SU-DHL-6 (cell line): ENCODE data around the gene PROX1.

Experiments used
- H2AFZ ChIP-seq: fragments of 200-600 bp; sonication (generic); 2 replicates; pipeline ENCODE4 v1.6.1; 2014; ENCODE audit warnings: low read depth, mild to moderate bottlenecking, moderate library complexity, mixed read lengths, antibody characterized with exemption, low read length; ENCODE audit not compliant: severe bottlenecking
- H3F3A ChIP-seq: fragments of 200-600 bp; shearing (Covaris generic); 2 replicates; pipeline ENCODE4 v1.6.0; 2016; ENCODE audit warnings: antibody characterized with exemption, mild to moderate bottlenecking; ENCODE audit not compliant: insufficient read depth
- H3K27ac ChIP-seq: fragments of 200-600 bp; sonication (generic); 2 replicates; pipeline ENCODE4 v1.5.1; 2016; ENCODE audit warnings: low read depth, mild to moderate bottlenecking, low read length, moderate library complexity, mixed read lengths
- H3K27me3 ChIP-seq: fragments of 200-600 bp; sonication (generic), shearing (Covaris generic); 2 replicates; pipeline ENCODE4 v1.6.0; 2014; ENCODE audit warnings: mild to moderate bottlenecking, low read length
- H3K36me3 ChIP-seq: fragments of 200-600 bp; sonication (generic); 2 replicates; pipeline ENCODE4 v1.6.1; 2014; ENCODE audit warnings: mild to moderate bottlenecking, low read length, mixed read lengths
- H3K4me2 ChIP-seq: fragments of 300-600, 200-600 bp; shearing (Covaris generic), sonication (generic); 2 replicates; pipeline ENCODE4 v1.6.0; 2014; ENCODE audit warnings: low read length, low read depth, mild to moderate bottlenecking; ENCODE audit not compliant: poor library complexity, severe bottlenecking
- H3K4me3 ChIP-seq: fragments of 200-600 bp; sonication (generic); 2 replicates; pipeline ENCODE4 v1.5.1; 2014; ENCODE audit warnings: antibody characterized with exemption, low read length, mild to moderate bottlenecking, mixed read lengths; ENCODE audit not compliant: insufficient read depth, poor library complexity, severe bottlenecking
- H3K79me2 ChIP-seq: fragments of 200-600 bp; sonication (generic); 2 replicates; pipeline ENCODE4 v1.6.1; 2014; ENCODE audit warnings: mild to moderate bottlenecking, low read length, moderate library complexity; ENCODE audit not compliant: insufficient read depth
- H3K9ac ChIP-seq: fragments of 200-600 bp; sonication (generic); 2 replicates; pipeline ENCODE4 v1.7.0; 2014; ENCODE audit warnings: mild to moderate bottlenecking, low read length
- H3K9me2 ChIP-seq: fragments of 200-600 bp; sonication (generic); replicated peaks from 2 replicates; pipeline ENCODE4 v1.6.1; 2014; ENCODE audit warnings: low read length; ENCODE audit not compliant: insufficient read depth
- H3K9me3 ChIP-seq: fragments of 200-600 bp; sonication (generic); 2 replicates; pipeline ENCODE4 v1.6.1; 2014; ENCODE audit warnings: low read length, mixed read lengths; ENCODE audit not compliant: insufficient read depth
- H4K20me1 ChIP-seq: fragments of 200-600 bp; sonication (generic); 2 replicates; pipeline ENCODE4 v1.6.1; 2014; ENCODE audit warnings: low read depth, mild to moderate bottlenecking, antibody characterized with exemption, low read length, moderate library complexity, mixed read lengths
- CTCF ChIP-seq: fragments of 200-600 bp; sonication (generic); IDR thresholded peaks from one replicate; pipeline ENCODE4 v1.5.1; 2017; ENCODE audit warnings: antibody characterized with exemption, mild to moderate bottlenecking, low read length, moderate library complexity; ENCODE audit not compliant: insufficient read depth, poor library complexity, severe bottlenecking
- EZH2phosphoT487 ChIP-seq: fragments of 200-600 bp; sonication (generic), shearing (Covaris generic); conservative IDR thresholded peaks from 2 replicates; pipeline ENCODE4 v1.6.1; 2018; ENCODE audit warnings: mild to moderate bottlenecking, antibody characterized with exemption, low read length, moderate library complexity, mixed read lengths

The PROX1 gene

GRCh38 chr1:214028095-214028494 is 40.3 kb downstream of the PROX1 start:
- Histone ChIP-seq H3K9me2 (no peaks in the 10 kb centered on the region), H3K27me3 (no peaks in the 10 kb centered on the region), H3K27ac (no peak overlapping the region), H3F3A (no peaks in the 10 kb centered on the region), H3K9ac (no peak overlapping the region), H3K4me2 (no peak overlapping the region), H3K4me3 (no peak overlapping the region), H3K9me3 (no peaks in the 10 kb centered on the region), H2AFZ (no peak overlapping the region), H3K36me3 (no peaks in the 10 kb centered on the region), H4K20me1 (no peaks in the 10 kb centered on the region), H3K79me2 (no peaks in the 10 kb centered on the region)
- TF ChIP-seq CTCF (no peak), EZH2phosphoT487 (no peak)

DNA sequence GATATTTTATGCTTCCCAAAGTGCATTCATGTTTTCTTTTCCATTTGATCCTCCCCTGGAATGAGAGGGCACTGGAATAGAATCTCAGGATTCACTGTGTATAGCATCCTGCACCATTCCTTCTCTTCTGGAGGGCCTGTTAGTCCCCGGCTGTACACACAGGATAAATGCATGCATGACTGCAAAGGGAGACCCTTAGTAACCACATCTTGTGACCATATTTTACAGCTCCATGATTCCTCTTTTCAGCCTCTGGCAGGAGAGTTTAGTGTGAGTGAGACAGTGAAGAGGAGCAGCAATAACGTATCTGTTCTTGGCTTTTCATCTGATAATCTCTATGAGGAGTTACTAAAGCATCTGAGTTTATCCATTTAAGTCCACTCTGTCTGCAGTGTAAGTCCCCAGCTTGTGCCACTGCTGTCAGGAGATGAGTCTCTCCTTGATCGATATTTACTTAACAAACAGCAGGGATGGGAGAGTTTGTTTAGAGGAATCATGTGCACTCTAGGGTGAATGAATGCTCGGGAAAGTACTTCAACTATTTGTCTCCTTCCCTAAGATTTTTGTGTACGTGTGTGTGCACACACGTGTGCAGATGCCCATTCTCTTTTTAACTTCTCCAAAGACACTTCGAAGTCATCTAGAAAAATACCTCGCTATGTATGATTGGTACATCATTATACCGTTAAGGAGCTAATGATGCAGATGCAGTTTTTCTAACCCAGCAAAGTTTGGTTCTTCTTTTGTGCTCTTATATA is 41.1 kb downstream of the PROX1 start:
- no peak overlapping the region for H3K4me2 ChIP-seq
- H2AFZ ChIP-seq: no peak overlapping the region
- H3K27me3 ChIP-seq: no peaks in the 10 kb centered on the region
- no peak overlapping the region for H3K4me3 ChIP-seq
- no peaks in the 10 kb centered on the region for H4K20me1 ChIP-seq
- no peak overlapping the region for H3K27ac ChIP-seq
- no peaks in the 10 kb centered on the region for H3K36me3 ChIP-seq
- H3K9me3 ChIP-seq: no peaks in the 10 kb centered on the region
- no peak overlapping the region for H3K9ac ChIP-seq
- no peaks in the 10 kb centered on the region for H3K9me2 ChIP-seq
- no peak for TF ChIP-seq EZH2phosphoT487
- no peak for TF ChIP-seq CTCF
- H3K79me2 ChIP-seq: no peaks in the 10 kb centered on the region
- no peaks in the 10 kb centered on the region for H3F3A ChIP-seq

DNA sequence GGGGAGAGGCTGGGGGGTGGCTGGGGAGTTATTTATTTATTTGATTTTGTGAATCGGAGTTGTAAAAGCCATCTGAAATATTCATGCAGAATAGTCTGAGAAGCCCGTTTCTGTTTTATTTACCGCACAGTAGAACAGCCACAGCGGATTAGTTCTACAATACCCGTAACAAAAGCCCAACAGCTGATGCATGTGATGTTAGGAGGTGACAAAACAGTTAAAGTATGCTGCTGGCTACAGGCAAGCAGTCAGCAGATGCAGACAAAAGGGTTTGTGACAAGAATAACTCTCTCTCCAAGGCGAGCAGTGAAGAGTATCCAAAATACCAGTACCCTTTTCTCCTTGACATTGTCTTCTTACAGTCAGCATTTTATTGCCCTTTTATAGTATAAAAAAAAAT is 42.0 kb downstream of the PROX1 start:
- no peaks in the 10 kb centered on the region for H3K27me3 ChIP-seq
- H3F3A ChIP-seq: no peaks in the 10 kb centered on the region
- no peaks in the 10 kb centered on the region for H4K20me1 ChIP-seq
- no peak overlapping the region for H3K4me2 ChIP-seq
- H2AFZ ChIP-seq: no peak overlapping the region
- TF ChIP-seq CTCF (no peak), EZH2phosphoT487 (no peak)
- no peak overlapping the region for H3K27ac ChIP-seq
- H3K9me3 ChIP-seq: no peaks in the 10 kb centered on the region
- no peak overlapping the region for H3K4me3 ChIP-seq
- no peaks in the 10 kb centered on the region for H3K9me2 ChIP-seq
- no peaks in the 10 kb centered on the region for H3K79me2 ChIP-seq
- H3K36me3 ChIP-seq: no peaks in the 10 kb centered on the region
- H3K9ac ChIP-seq: no peak overlapping the region
